Progenitor cell of endocrine pancreas (in vitro differentiated cells): ENCODE measurements around the gene HIVEP3. TPM values are rescaled to one million over a fixed set of nuclear protein-coding genes. Genes with fewer than 3 reads are reported as not detected.

ENCODE experiments used
- DNase-seq: peaks from one replicate; pipeline ENCODE4 v3.0.0; 2021; ENCODE audit warnings: low spot score; ENCODE audit not compliant: unreplicated experiment
- H3K27ac Mint-ChIP-seq: 2 replicates; pipeline ENCODE4 v1.8.0; 2021; ENCODE audit warnings: mild to moderate bottlenecking, moderate library complexity, mixed read lengths
- H3K27me3 Mint-ChIP-seq: 2 replicates; pipeline ENCODE4 v1.8.0; 2021; ENCODE audit warnings: mixed read lengths
- H3K36me3 Mint-ChIP-seq: 2 replicates; pipeline ENCODE4 v1.8.0; 2022; ENCODE audit warnings: mixed read lengths; ENCODE audit not compliant: insufficient read depth
- H3K4me1 Mint-ChIP-seq: 2 replicates; pipeline ENCODE4 v1.8.0; 2021; ENCODE audit warnings: low read depth, mixed read lengths
- H3K4me3 Mint-ChIP-seq: 2 replicates; pipeline ENCODE4 v1.8.0; 2021; ENCODE audit warnings: low read depth, mild to moderate bottlenecking, moderate library complexity, mixed read lengths
- H3K9me3 Mint-ChIP-seq: 2 replicates; pipeline ENCODE4 v1.8.0; 2021; ENCODE audit warnings: low read depth, mixed read lengths
- CTCF ChIP-seq: fragments of 200-600 bp; sonication (generic); IDR thresholded peaks from one replicate; pipeline ENCODE4 v1.5.0; 2021; ENCODE audit warnings: antibody characterized with exemption, mild to moderate bottlenecking; ENCODE audit not compliant: unreplicated experiment
- total RNA-seq: library from RNA; stranded (reverse); gene quantifications from 2 replicates; pipeline ENCODE4 v1.2.1, GENCODE V29; 2021

HIVEP3 gene
- total RNA-seq, 1 donor from 2014 or later = 1.1 TPM

- no peak overlapping the region for H3K27ac Mint-ChIP-seq
- H3K4me1 Mint-ChIP-seq = no peaks in the 10 kb centered on the region
- DNase-seq = no peak
- TF ChIP-seq CTCF = no peak
- no peaks in the 10 kb centered on the region for H3K36me3 Mint-ChIP-seq
- peaks cover 11% of the 10 kb centered on the region for H3K27me3 Mint-ChIP-seq
- H3K9me3 Mint-ChIP-seq = no peaks in the 10 kb centered on the region
- H3K4me3 Mint-ChIP-seq = no peak overlapping the region
These were observed 217.7 kb downstream of the HIVEP3 start for GRCh38 chr1:41700986-41701535.

GRCh38 chr1:41700581-41700980, 218.1 kb downstream of the HIVEP3 start:
- Mint-ChIP-seq H3K4me3 (no peak overlapping the region), H3K27me3 (peaks cover 11% of the 10 kb centered on the region), H3K9me3 (no peaks in the 10 kb centered on the region), H3K4me1 (no peaks in the 10 kb centered on the region), H3K27ac (no peak overlapping the region), H3K36me3 (no peaks in the 10 kb centered on the region)
- no peak for DNase-seq
- no peak for TF ChIP-seq CTCF

- no peaks in the 10 kb centered on the region for H3K4me1 Mint-ChIP-seq
- H3K27me3 Mint-ChIP-seq = peaks cover 8% of the 10 kb centered on the region
- H3K4me3 Mint-ChIP-seq = no peak overlapping the region
- no peaks in the 10 kb centered on the region for H3K36me3 Mint-ChIP-seq
- no peak overlapping the region for H3K27ac Mint-ChIP-seq
- TF ChIP-seq CTCF = no peak
- no peaks in the 10 kb centered on the region for H3K9me3 Mint-ChIP-seq
- DNase-seq = no peak
These were observed 218.9 kb downstream of the HIVEP3 start for GRCh38 chr1:41699861-41700248.

GRCh38 chr1:41698916-41699860, 219.5 kb downstream of the HIVEP3 start:
- Mint-ChIP-seq H3K36me3 (no peaks in the 10 kb centered on the region), H3K4me3 (no peak overlapping the region), H3K9me3 (no peaks in the 10 kb centered on the region), H3K4me1 (no peaks in the 10 kb centered on the region), H3K27ac (no peak overlapping the region), H3K27me3 (peaks cover 8% of the 10 kb centered on the region)
- DNase-seq = no peak
- TF ChIP-seq CTCF = no peak

GRCh38 chr1:41696381-41696780, 222.3 kb downstream of the HIVEP3 start:
- no peaks in the 10 kb centered on the region for H3K9me3 Mint-ChIP-seq
- no peak overlapping the region for H3K27ac Mint-ChIP-seq

More at GRCh38 chr1:41696381-41696780, 222.3 kb downstream of the HIVEP3 start:
- no peak for DNase-seq
- Mint-ChIP-seq H3K4me1 (no peaks in the 10 kb centered on the region), H3K4me3 (no peak overlapping the region), H3K36me3 (no peaks in the 10 kb centered on the region), H3K27me3 (peaks cover 8% of the 10 kb centered on the region)
- no peak for TF ChIP-seq CTCF
